ENCODE data around the gene UBXN4. TPM values are rescaled to one million over a fixed set of nuclear protein-coding genes. Genes with fewer than 3 reads are reported as not detected.

UBXN4 gene
- total and polyA plus RNA-seq, 2 donors (not counting 3 experiments of a cell fraction or from before 2014, with no cell fraction given), result 40.8 to 108 TPM

DNA sequence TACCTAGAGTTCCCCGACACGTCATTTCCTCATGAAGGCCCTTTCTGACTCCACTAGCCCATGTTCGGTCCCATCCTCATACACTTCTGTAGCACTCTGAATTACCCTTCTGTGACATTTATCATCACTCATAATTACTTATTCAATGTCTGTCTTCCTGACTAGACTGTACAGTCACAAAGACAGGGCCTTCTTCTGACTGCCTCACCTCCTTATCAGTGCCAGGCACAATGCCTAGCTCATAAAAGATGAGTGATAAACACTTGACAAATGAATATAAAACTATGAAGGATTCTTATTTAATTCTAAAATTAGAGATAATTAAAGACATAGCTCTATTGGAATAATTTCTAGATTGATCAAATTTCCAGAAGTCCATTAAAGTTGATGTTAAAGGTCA is 1.4 kb upstream of the UBXN4 start:
- dilution Hi-C loops (cut with MboI; ENCODE audit: extremely low pct_ligation_motif_present, low sequenced_read_pairs), result no loop called here
- Histone ChIP-seq H3K27me3 (ENCODE audit: control insufficient read depth in 2 of 2, insufficient read depth in 2 of 2, low read length in 2 of 2) (no peaks in the 10 kb centered on the region), H3K9me3 (replicated peaks; ENCODE audit: control insufficient read depth, insufficient read depth, low read length) (no peaks in the 10 kb centered on the region), H4K20me1 (replicated peaks; ENCODE audit: control insufficient read depth, extremely low read depth, insufficient read depth, low read length) (peaks cover 2% of the 10 kb centered on the region), H3K4me2 (ENCODE audit: insufficient read depth, low read length) (no peak overlapping the region), H2AFZ (ENCODE audit: low read depth, low read length) (no peak overlapping the region), H3K27ac (ENCODE audit: insufficient read depth, low read depth, low read length) (no peak overlapping the region), H3K4me3 (replicated peaks in 1 of 3; ENCODE audit: insufficient read depth in 1 of 3, low read depth in 1 of 3, low read length in 3 of 3) (no peak overlapping the region), H3K79me2 (ENCODE audit: control insufficient read depth, insufficient read depth, low read length) (peaks cover 35% of the 10 kb centered on the region), H3K4me1 (ENCODE audit: control insufficient read depth, extremely low read depth, insufficient read depth, low read length) (peaks cover 20% of the 10 kb centered on the region), H3K9me1 (replicated peaks; ENCODE audit: control insufficient read depth, extremely low read depth, insufficient read depth, low read length) (no peaks in the 10 kb centered on the region), H3K36me3 (ENCODE audit: control insufficient read depth in 2 of 2, extremely low read depth in 1 of 2, insufficient read depth in 2 of 2, low read length in 2 of 2) (no peaks in the 10 kb centered on the region), H3K9ac (replicated peaks; ENCODE audit: extremely low read depth, insufficient read depth, low read length) (no peak overlapping the region)
- FAIRE-seq (no peak), DNase-seq (ENCODE audit: low read depth, low spot score) (no peak)
- POLR2A ChIA-PET, result no interaction called here
- CTCF ChIA-PET, result interaction anchor here (0.6 to 1.6 kb wide), 3 partner anchors 57 to 736 kb away, joined by 3 to 5 read pairs (median 3); no protein-coding TSS in a partner anchor
- intact Hi-C loops (cut with micrococcal nuclease), result loop anchor here (2.0 to 5.0 kb wide), 2 partner anchors 137 to 821 kb away; partner anchors contain the start of genes CCNT2 and MCM6
- no TSS peak for BruUV-seq (replicated peaks)
- no peak for TF ChIP-seq EZH2 (IDR thresholded peaks at IDR 0.05; ENCODE audit: borderline replicate concordance, low read depth, low read length, severe bottlenecking)

GRCh38 chr2:135741043-135741394 is 636 bp upstream of the UBXN4 start:
- TF ChIP-seq CTCF (IDR thresholded peaks at IDR 0.05; ENCODE audit: extremely low read depth in 1 of 2, insufficient read depth in 1 of 2, low read depth in 1 of 2, low read length in 2 of 2) (no peak), JUN (IDR thresholded peaks at IDR 0.05; ENCODE audit: borderline replicate concordance, insufficient read depth, insufficient read length, low read depth) (no peak), EZH2 (IDR thresholded peaks at IDR 0.05; ENCODE audit: borderline replicate concordance, low read depth, low read length, severe bottlenecking) (no peak), POLR2A (IDR thresholded peaks at IDR 0.05; ENCODE audit: low read depth, low read length) (no peak), MAX (IDR thresholded peaks at IDR 0.05; ENCODE audit: insufficient read depth, insufficient read length) (no peak), GATA2 (IDR thresholded peaks at IDR 0.05; ENCODE audit: insufficient read depth, insufficient read length, low read depth, low read length) (no peak), POLR2AphosphoS5 (IDR thresholded peaks at IDR 0.05; ENCODE audit: insufficient read depth, low read depth, low read length) (no peak), MYC (IDR thresholded peaks at IDR 0.05; ENCODE audit: low read depth, low read length) (no peak), FOS (IDR thresholded peaks at IDR 0.05; ENCODE audit: borderline replicate concordance, insufficient read depth, low read length) (no peak)
- no peak for DNase-seq (ENCODE audit: low read depth, low spot score)
- no peak overlapping the region for H3K4me3 ChIP-seq (replicated peaks in 1 of 3; ENCODE audit: insufficient read depth in 1 of 3, low read depth in 1 of 3, low read length in 3 of 3)
- CTCF ChIA-PET, result interaction anchor here (1.0 to 1.6 kb wide), 3 partner anchors 31 to 752 kb away, joined by 3 to 5 read pairs (median 3); no protein-coding TSS in a partner anchor
- H3K4me1 ChIP-seq (ENCODE audit: control insufficient read depth, extremely low read depth, insufficient read depth, low read length), result peaks cover 28% of the 10 kb centered on the region
- intact Hi-C loops (cut with micrococcal nuclease) (loop anchor here (1.0 to 5.0 kb wide), 4 partner anchors 56 to 822 kb away; partner anchors contain the start of genes CCNT2, MCM6, R3HDM1 and ZRANB3), dilution Hi-C loops (cut with MboI; ENCODE audit: extremely low pct_ligation_motif_present, low sequenced_read_pairs) (no loop called here)
- H4K20me1 ChIP-seq (replicated peaks; ENCODE audit: control insufficient read depth, extremely low read depth, insufficient read depth, low read length), result peaks cover 5% of the 10 kb centered on the region
- no peaks in the 10 kb centered on the region for H3K9me3 ChIP-seq (replicated peaks; ENCODE audit: control insufficient read depth, insufficient read depth, low read length)
- H2AFZ ChIP-seq (ENCODE audit: low read depth, low read length), result peak overlapping the region; percentile 99
- H3K27me3 ChIP-seq (ENCODE audit: control insufficient read depth in 2 of 2, insufficient read depth in 2 of 2, low read length in 2 of 2), result no peaks in the 10 kb centered on the region
- no peak for FAIRE-seq
- H3K9me1 ChIP-seq (replicated peaks; ENCODE audit: control insufficient read depth, extremely low read depth, insufficient read depth, low read length), result no peaks in the 10 kb centered on the region
- POLR2A ChIA-PET, result no interaction called here
- TSS peak; percentile 41 for BruUV-seq (replicated peaks)
- peak overlapping the region; percentile 13 for H3K4me2 ChIP-seq (ENCODE audit: insufficient read depth, low read length)
- H3K27ac ChIP-seq (ENCODE audit: insufficient read depth, low read depth, low read length), result peak overlapping the region; percentile 12
- no peaks in the 10 kb centered on the region for H3K36me3 ChIP-seq (ENCODE audit: control insufficient read depth in 2 of 2, extremely low read depth in 1 of 2, insufficient read depth in 2 of 2, low read length in 2 of 2)
- peaks cover 43% of the 10 kb centered on the region for H3K79me2 ChIP-seq (ENCODE audit: control insufficient read depth, insufficient read depth, low read length)
- H3K9ac ChIP-seq (replicated peaks; ENCODE audit: extremely low read depth, insufficient read depth, low read length), result no peak overlapping the region

All from endothelial cell of umbilical vein (primary cell).